Measurements from ENCODE around the gene FAM47C.

DNA sequence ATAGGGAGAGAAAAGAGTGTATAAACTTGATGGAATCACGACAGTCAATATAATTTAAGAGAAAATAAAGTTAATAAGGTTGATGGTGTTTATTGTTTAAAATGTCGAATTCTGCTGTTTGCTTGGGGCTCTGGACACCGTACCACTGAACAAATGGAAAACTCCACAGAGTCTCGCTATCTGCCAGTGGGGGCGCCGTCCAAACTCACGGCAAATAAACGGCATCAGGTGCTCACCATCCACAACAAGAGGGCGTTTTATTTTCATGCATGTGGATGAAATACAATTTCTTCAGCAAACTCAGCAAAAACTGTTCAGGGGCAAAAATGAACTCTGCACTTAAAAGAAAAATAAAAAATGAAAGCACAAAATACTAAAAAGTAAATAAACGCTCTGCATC lies 46.6 kb upstream of the FAM47C start:
- TF ChIP-seq POLR2AphosphoS5 (IDR thresholded peaks at IDR 0.05; ENCODE audit: low read depth, low read length) (no peak), POLR2A (IDR thresholded peaks at IDR 0.05; ENCODE audit: low read depth, low read length) (no peak), TAF1 (IDR thresholded peaks at IDR 0.05; ENCODE audit: low read depth, low read length) (no peak), PAX5 (IDR thresholded peaks at IDR 0.05; ENCODE audit: insufficient read depth, low read length, severe bottlenecking) (no peak), SPI1 (IDR thresholded peaks at IDR 0.05; ENCODE audit: low read depth, low read length) (no peak), POU2F2 (IDR thresholded peaks at IDR 0.05; ENCODE audit: low read depth, low read length) (no peak)

All from GM12891 (cell line).